Activated T-helper 17 cell treated with anti-CD3 and anti-CD28 coated beads, Interleukin-2, amount 50 U/mL, for 72 hours (primary cell): ENCODE data around the gene SLC35E2B. TPM values are rescaled to one million over a fixed set of nuclear protein-coding genes. Genes with fewer than 3 reads are reported as not detected.
"Not testable (repeated sequence)": the region's sequence is repeated elsewhere in the genome, so short reads cannot be mapped to it uniquely, and the experiment has no call there.

Experiments
- ATAC-seq: fragments of 150-1000 bp; cut with Tn5 transposase; replicated peaks from 2 replicates; pipeline ENCODE4 v1.10.0; 2021; ENCODE audit warnings: mild to moderate bottlenecking, moderate library complexity
- H3K27ac Mint-ChIP-seq: one replicate; pipeline ENCODE4 v1.8.0; 2022; ENCODE audit warnings: mixed read lengths
- H3K27me3 Mint-ChIP-seq: one replicate; pipeline ENCODE4 v1.8.0; 2022; ENCODE audit warnings: mixed read lengths
- H3K36me3 Mint-ChIP-seq: one replicate; pipeline ENCODE4 v1.8.0; 2022; ENCODE audit warnings: low read depth, mild to moderate bottlenecking, mixed read lengths
- H3K4me1 Mint-ChIP-seq: one replicate; pipeline ENCODE4 v1.8.0; 2022; ENCODE audit warnings: mixed read lengths
- H3K4me3 Mint-ChIP-seq: one replicate; pipeline ENCODE4 v1.8.0; 2022; ENCODE audit warnings: mild to moderate bottlenecking, mixed read lengths
- H3K9me3 Mint-ChIP-seq: one replicate; pipeline ENCODE4 v1.8.0; 2022; ENCODE audit warnings: mixed read lengths
- total RNA-seq, 2 donors: library from RNA; stranded (reverse); gene quantifications; one replicate each; pipeline ENCODE4 v1.2.3, GENCODE V29; 2022

SLC35E2B gene
- total RNA-seq, 2 donors from 2014 or later: 31.4 to 38.5 TPM

DNA sequence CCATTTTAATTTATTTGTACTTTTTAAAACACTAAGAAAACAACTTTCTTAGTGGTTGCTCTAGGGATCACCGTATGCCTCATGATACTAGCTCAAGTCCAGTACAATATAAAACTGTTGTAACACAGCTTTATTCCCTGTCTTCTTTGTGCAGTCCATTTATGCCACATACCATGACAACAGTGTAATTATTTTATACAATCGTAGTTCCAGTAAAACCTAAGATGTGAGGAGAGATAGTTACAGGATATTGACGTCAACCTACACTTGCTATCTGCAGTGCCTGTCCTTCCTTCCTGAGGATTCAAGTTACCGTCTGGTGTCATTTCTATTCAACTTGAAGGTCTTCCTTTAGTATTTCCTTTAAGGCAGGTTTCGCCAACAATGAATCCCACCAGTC, 46.3 kb downstream of the SLC35E2B start:
- peaks cover 55% of the 10 kb centered on the region for H3K36me3 Mint-ChIP-seq
- ATAC-seq, H3K27ac Mint-ChIP-seq, H3K27me3 Mint-ChIP-seq, H3K4me3 Mint-ChIP-seq, H3K4me1 Mint-ChIP-seq, H3K9me3 Mint-ChIP-seq: not testable (repeated sequence)

DNA sequence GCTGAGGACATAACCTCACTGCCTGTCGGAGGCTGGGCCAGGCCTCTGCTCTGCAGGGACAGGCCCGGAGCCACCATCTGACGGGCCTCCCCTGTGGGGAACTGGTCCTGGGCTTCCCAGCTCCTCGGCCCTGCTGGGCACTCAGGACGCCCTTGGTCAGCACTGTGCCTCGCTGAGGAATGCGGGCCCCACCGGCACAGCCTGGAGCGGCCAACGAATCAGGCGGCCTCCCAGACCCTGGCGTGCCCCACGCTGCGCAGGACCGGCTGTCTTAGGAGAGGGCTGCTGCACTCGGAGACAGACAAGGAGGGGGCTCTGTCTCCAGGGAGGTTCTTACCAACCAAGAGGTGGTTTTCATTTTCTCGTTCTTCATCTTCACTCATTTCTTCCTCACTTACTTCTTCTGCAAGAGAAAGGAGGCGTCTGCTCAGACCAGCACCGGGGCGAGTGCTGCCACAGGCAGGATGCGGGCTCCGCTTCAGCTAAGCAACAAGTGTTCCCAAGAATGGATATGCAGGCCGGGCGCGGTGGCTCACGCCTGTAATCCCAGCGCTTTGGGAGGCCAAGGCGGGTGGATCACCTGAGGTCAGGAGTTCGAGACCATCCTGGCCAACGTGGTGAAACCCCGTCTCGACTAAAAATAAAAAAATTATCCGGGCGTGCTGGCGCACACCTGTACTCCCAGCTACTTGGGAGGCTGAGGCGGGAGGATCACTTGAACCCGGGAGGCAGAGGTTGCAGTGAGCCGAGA, 51.7 kb downstream of the SLC35E2B start:
- H3K36me3 Mint-ChIP-seq, ATAC-seq, H3K27ac Mint-ChIP-seq, H3K4me1 Mint-ChIP-seq, H3K9me3 Mint-ChIP-seq, H3K4me3 Mint-ChIP-seq, H3K27me3 Mint-ChIP-seq: not testable (repeated sequence)

DNA sequence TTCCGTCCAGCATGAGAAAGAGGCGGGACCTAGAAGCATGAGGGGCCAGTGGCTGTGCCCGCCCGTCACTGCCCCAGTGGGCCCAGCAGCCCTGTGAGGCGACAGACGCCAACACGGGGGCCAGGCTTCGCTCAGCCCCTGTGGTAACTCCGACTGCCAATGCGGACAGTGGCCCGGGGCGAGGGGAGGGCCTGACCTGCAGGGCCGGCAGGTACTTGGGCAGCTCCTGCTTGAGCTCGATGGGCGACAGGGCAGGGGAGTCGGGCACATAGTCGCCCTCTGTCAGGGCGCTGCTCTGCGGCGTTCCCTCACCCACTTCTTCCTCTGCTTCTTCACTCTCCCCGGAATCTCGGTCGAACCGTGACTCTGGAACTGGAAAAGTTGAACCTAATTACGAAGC, 52.5 kb downstream of the SLC35E2B start:
- not testable (repeated sequence) for H3K4me1 Mint-ChIP-seq, H3K9me3 Mint-ChIP-seq, H3K4me3 Mint-ChIP-seq, H3K36me3 Mint-ChIP-seq, ATAC-seq, H3K27me3 Mint-ChIP-seq, H3K27ac Mint-ChIP-seq

DNA sequence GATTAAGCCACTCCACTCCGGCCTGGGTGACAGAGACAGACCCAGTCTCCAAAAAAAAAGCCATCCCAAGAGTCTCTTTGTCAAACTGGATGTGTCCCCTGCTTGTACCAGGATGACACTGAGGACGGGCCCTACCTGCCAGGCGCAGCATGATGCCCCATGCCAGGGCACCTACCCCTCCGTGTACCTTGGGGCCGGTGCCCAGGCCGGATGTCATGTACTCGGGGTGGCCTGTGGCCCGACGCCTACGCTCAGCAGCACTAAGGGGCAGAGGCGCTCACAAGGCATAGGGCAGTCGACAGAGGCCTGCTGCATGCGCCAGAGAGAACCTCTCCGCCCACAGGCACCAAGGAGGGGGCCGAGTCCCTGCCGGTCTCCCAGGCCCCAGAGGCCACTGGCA, 53.2 kb downstream of the SLC35E2B start:
- not testable (repeated sequence) for H3K4me3 Mint-ChIP-seq, H3K9me3 Mint-ChIP-seq, H3K36me3 Mint-ChIP-seq, H3K27ac Mint-ChIP-seq, ATAC-seq, H3K4me1 Mint-ChIP-seq, H3K27me3 Mint-ChIP-seq

GRCh38 chr1:1638528-1638927, 54.1 kb downstream of the SLC35E2B start:
- not testable (repeated sequence) for H3K4me3 Mint-ChIP-seq, ATAC-seq, H3K27me3 Mint-ChIP-seq, H3K27ac Mint-ChIP-seq, H3K4me1 Mint-ChIP-seq, H3K9me3 Mint-ChIP-seq, H3K36me3 Mint-ChIP-seq

GRCh38 chr1:1637479-1637875, 55.1 kb downstream of the SLC35E2B start:
- H3K27me3 Mint-ChIP-seq, ATAC-seq, H3K4me3 Mint-ChIP-seq, H3K9me3 Mint-ChIP-seq, H3K36me3 Mint-ChIP-seq, H3K27ac Mint-ChIP-seq, H3K4me1 Mint-ChIP-seq: not testable (repeated sequence)

DNA sequence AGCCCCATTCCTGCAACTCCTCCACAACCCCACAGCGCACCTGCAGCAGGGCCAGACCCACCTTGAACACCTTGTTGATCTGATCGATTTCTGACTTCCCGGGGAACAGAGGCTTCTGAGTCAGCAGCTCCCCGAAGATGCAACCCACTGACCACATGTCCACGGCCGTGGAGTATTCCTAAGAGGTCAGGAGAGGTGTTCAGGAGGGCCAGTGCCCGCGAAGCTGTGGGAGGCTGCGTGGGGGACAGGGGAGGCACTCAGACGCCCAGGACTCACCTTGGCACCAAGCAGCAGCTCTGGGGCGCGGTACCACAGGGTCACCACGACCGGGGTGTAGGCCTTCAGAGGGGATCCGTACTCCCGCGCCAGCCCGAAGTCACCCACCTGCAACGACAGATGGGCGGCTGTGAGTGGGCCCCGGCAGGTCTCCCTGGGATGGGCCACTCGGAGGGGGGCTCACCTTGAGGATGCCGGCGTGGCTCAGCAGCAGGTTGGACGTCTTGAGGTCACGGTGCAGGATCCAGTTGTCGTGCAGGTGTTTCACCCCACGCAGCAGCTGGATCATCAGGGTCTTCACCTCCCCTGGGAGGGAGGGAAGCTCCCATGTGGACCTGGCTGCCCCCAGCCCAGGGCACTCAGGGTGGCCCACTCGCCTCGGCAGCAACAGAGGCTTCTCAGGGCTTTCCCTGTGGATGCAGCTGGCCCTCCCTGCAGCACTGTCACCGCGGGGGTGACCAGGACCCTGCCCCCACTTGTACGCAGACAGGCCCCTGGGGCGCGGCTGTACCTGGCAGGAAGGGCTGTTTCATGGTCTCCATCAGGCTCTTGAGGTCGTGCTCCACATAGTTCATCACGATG, 55.7 kb downstream of the SLC35E2B start:
- not testable (repeated sequence) for H3K36me3 Mint-ChIP-seq, H3K4me1 Mint-ChIP-seq, H3K9me3 Mint-ChIP-seq, H3K27ac Mint-ChIP-seq, ATAC-seq, H3K4me3 Mint-ChIP-seq, H3K27me3 Mint-ChIP-seq

DNA sequence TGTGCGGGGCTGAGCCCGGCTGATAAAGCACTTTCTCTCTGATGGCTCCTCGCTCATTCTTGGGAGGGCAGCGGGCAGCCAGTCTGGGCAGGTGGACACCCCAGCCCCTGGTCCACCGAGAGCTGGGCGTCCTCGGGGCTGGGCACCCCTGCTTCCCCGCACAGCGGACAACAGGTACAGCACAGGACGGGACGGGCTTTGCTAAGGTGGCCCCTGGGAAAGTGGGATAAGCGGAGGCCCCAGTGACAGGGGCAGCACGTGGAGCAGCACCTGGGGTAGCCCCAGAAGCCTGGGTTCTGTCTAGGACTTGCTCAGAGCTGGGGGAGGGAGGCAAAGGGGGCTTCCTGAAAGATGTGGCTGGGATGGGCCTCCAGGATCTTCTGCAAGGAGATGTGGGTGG, 58.0 kb downstream of the SLC35E2B start:
- H3K27me3 Mint-ChIP-seq, H3K4me3 Mint-ChIP-seq, H3K36me3 Mint-ChIP-seq, H3K27ac Mint-ChIP-seq, H3K9me3 Mint-ChIP-seq, ATAC-seq, H3K4me1 Mint-ChIP-seq: not testable (repeated sequence)

DNA sequence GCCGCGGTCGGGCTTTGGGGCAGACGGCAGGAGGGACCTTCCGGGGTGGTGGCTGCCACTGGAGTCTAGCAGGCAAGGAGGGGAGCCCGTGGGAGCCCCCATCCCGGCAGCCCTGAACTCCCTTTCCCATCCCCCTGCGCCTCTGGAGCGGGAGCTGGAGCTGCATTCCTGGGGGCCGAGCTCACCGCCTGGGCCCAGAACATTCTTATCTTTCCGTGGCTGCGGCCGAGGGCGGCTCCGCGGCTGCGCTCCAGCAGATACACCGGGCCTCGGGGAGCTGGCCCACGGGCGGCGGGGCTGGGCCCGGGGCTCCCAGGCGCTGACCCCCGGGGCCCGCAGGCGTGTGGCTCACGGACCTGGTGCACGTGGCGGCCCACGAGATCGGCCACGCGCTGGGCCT, 59.2 kb downstream of the SLC35E2B start:
- not testable (repeated sequence) for H3K4me3 Mint-ChIP-seq, H3K36me3 Mint-ChIP-seq, ATAC-seq, H3K9me3 Mint-ChIP-seq, H3K27me3 Mint-ChIP-seq, H3K4me1 Mint-ChIP-seq, H3K27ac Mint-ChIP-seq

DNA sequence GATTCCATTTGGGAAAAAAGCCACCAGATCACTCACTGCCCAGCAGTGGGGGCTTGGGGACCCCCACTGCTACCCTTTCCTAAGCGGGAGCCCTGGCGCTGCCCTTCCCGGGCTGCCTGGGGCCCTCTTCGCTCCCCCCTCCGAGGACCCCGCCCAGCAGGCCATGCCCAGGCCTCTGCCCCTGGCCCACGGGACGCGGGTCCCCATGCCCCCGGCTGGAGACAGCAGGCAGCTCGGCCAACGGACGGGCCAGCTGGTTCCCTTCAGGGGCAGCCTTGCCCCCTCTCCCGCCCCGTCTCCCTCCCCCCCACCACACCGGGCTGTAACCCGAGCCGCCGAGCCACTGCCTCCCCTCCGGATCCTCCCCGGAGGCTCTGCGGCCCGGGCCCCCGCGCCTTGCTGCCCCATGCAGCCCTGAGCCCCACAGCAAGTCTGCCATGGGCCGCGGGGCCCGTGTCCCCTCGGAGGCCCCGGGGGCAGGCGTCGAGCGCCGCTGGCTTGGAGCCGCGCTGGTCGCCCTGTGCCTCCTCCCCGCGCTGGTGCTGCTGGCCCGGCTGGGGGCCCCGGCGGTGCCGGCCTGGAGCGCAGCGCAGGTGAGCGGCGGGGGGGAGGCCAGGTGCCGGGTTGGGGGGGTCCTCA, 60.7 kb downstream of the SLC35E2B start, which contains the start of gene MMP23B:
Gene MMP23B (plus strand): TSS at position 392 of the 639 bp plus-strand sequence. CDS start 46 bp downstream, at position 438.
- H3K27ac Mint-ChIP-seq: no peak within 1 kb of the TSS
- H3K4me3 Mint-ChIP-seq: peak within 1 kb of the TSS; percentile 62
- no peaks in the 10 kb centered on the region for H3K27me3 Mint-ChIP-seq
- ATAC-seq: no peak
- peaks cover 9% of the 10 kb centered on the region for H3K36me3 Mint-ChIP-seq
- no peaks in the 10 kb centered on the region for H3K9me3 Mint-ChIP-seq
- no peaks in the 10 kb centered on the region for H3K4me1 Mint-ChIP-seq

GRCh38 chr1:1630965-1631781, 61.4 kb downstream of the SLC35E2B start:
- Mint-ChIP-seq H3K4me1 (no peaks in the 10 kb centered on the region), H3K9me3 (no peaks in the 10 kb centered on the region), H3K36me3 (peaks cover 9% of the 10 kb centered on the region), H3K27ac (no peak overlapping the region), H3K4me3 (peak overlapping the region; percentile 62), H3K27me3 (no peaks in the 10 kb centered on the region)
- ATAC-seq: no peak

DNA sequence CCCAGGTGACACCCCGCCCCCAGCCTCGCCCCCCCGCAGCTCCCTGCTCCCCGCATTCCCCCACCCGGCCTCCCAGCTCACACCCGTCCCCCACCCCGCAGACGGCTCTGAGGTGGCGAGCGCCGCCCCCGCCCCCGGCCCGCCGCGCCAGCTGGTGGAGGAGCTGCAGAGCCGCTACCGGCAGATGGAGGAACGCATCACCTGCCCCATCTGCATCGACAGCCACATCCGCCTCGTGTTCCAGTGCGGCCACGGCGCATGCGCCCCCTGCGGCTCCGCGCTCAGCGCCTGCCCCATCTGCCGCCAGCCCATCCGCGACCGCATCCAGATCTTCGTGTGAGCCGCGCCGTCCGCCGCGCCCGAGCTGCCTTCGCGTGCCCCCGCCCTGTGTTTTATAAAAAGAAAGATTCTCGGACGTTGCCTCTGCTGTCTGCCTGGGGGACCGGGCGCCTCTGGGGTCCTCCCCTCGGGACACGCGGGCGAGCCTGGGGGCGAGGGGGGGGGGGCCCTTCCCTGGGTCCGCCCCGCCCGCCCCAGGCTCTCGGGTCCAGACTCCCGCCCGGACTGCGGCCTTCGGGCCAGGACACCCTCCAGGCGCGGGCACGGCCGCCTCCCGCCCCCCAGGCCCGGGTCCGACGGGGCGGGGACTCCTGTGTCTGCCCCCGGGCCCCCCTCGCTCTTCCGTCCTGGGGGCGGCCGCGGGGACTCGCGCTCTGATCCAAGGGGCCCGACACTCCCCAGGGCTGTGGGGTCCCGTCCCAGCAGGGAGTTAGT, 62.2 kb downstream of the SLC35E2B start:
- peak overlapping the region; percentile 74 for H3K4me3 Mint-ChIP-seq
- H3K27me3 Mint-ChIP-seq: no peaks in the 10 kb centered on the region
- peak overlapping the region; percentile 66 for H3K27ac Mint-ChIP-seq
- H3K9me3 Mint-ChIP-seq: no peaks in the 10 kb centered on the region
- H3K36me3 Mint-ChIP-seq: peaks cover 9% of the 10 kb centered on the region
- H3K4me1 Mint-ChIP-seq: no peaks in the 10 kb centered on the region
- peak; percentile 85 for ATAC-seq

- H3K4me1 Mint-ChIP-seq: no peaks in the 10 kb centered on the region
- H3K27ac Mint-ChIP-seq: peak overlapping the region; percentile 66
- peak; percentile 46 for ATAC-seq
- H3K4me3 Mint-ChIP-seq: peak overlapping the region; percentile 74
- H3K27me3 Mint-ChIP-seq: no peaks in the 10 kb centered on the region
- H3K36me3 Mint-ChIP-seq: peaks cover 9% of the 10 kb centered on the region
- no peaks in the 10 kb centered on the region for H3K9me3 Mint-ChIP-seq
Measured at GRCh38 chr1:1629430-1630190, 63.0 kb downstream of the SLC35E2B start.
